PC-3 (cell line): Measurements from ENCODE around the gene PCAT7. TPM values are rescaled to one million over a fixed set of nuclear protein-coding genes. Genes with fewer than 3 reads are reported as not detected.

ENCODE experiments used
- ATAC-seq: fragments of 200-7000 bp; cut with Tn5 transposase; 2 replicates; pipeline ENCODE4 v1.9.1; 2020; ENCODE audit warnings: mild to moderate bottlenecking, moderate library complexity
- BruUV-seq: library from RNA; stranded (reverse); fragments of 400-500 nt; replicated peaks from 2 replicates; lab custom pipeline; 2021; lab: Mats Ljungman, UMichigan
- CTCF ChIA-PET: fragments of 300-600 bp; sonication (Branson Sonifier 250); formaldehyde crosslinking; loops from one replicate; lab custom pipeline; 2022; ENCODE audit warnings: antibody characterized with exemption; lab: Charles Lee
- POLR2A ChIA-PET: fragments of 300-600 bp; sonication (Branson Sonifier 250); formaldehyde crosslinking; loops from one replicate; lab custom pipeline; 2022; ENCODE audit warnings: antibody characterized with exemption; ENCODE audit not compliant: unreplicated experiment; lab: Charles Lee
- DNase-seq: peaks from one replicate; pipeline ENCODE4 v3.0.0-alpha.2; 2015
- H2AFZ ChIP-seq: fragments of 300-600 bp; sonication (generic); 2 replicates; pipeline ENCODE4 v1.6.0; 2016; ENCODE audit warnings: antibody characterized with exemption, low read length
- H3F3A ChIP-seq: fragments of 300-600 bp; sonication (generic); one replicate; pipeline ENCODE4 v1.6.0; 2017; ENCODE audit warnings: antibody characterized with exemption, low read length, control low read depth, mild to moderate bottlenecking; ENCODE audit not compliant: unreplicated experiment
- H3K27ac ChIP-seq: fragments of 300-600 bp; sonication (generic); 2 replicates; pipeline ENCODE4 v1.5.1; 2016; ENCODE audit warnings: mild to moderate bottlenecking, low read length
- H3K27me3 ChIP-seq: fragments of 300-600 bp; sonication (generic); 2 replicates; pipeline ENCODE4 v1.6.1; 2016; ENCODE audit warnings: low read length, mixed read lengths
- H3K36me3 ChIP-seq: fragments of 300-600 bp; sonication (generic); 2 replicates; pipeline ENCODE4 v1.6.1; 2016; ENCODE audit warnings: low read depth, mixed run types, low read length, mixed read lengths
- H3K4me1 ChIP-seq: fragments of 300-600 bp; sonication (generic); 2 replicates; pipeline ENCODE4 v1.5.1; 2016; ENCODE audit warnings: low read length; ENCODE audit not compliant: insufficient read depth
- H3K4me2 ChIP-seq: fragments of 300-600 bp; sonication (generic); 2 replicates; pipeline ENCODE4 v1.6.0; 2016; ENCODE audit warnings: low read length
- H3K4me3 ChIP-seq: fragments of 300-600 bp; sonication (generic); 2 replicates; pipeline ENCODE4 v1.5.1; 2016; ENCODE audit warnings: mild to moderate bottlenecking, low read length, mixed read lengths
- H3K79me2 ChIP-seq: fragments of 300-600 bp; sonication (generic); 2 replicates; pipeline ENCODE4 v1.6.1; 2017; ENCODE audit warnings: low read length, mixed read lengths
- H3K9ac ChIP-seq: fragments of 300-600 bp; sonication (generic); 2 replicates; pipeline ENCODE4 v1.6.0; 2016; ENCODE audit warnings: mild to moderate bottlenecking, low read length
- H3K9me2 ChIP-seq: fragments of 300-600 bp; sonication (generic); replicated peaks from 2 replicates; pipeline ENCODE4 v1.6.1; 2016; ENCODE audit warnings: mixed run types, low read length, mixed read lengths
- H3K9me3 ChIP-seq: fragments of 300-600 bp; sonication (generic); 2 replicates; pipeline ENCODE4 v1.6.1; 2016; ENCODE audit warnings: low read length, mixed read lengths
- H4K20me1 ChIP-seq: fragments of 300-600 bp; sonication (generic); 2 replicates; pipeline ENCODE4 v1.6.1; 2016; ENCODE audit warnings: low read length, mixed read lengths
- CTCF ChIP-seq: fragments of 300-600 bp; sonication (generic); conservative IDR thresholded peaks from 2 replicates; pipeline ENCODE4 v1.5.1; 2017; ENCODE audit warnings: antibody characterized with exemption, low read depth, mild to moderate bottlenecking, low read length
- EZH2 ChIP-seq: fragments of 300-600 bp; sonication (generic); IDR thresholded peaks from one replicate; pipeline ENCODE4 v1.6.1; 2017; ENCODE audit warnings: antibody characterized with exemption, mild to moderate bottlenecking, low read length; ENCODE audit not compliant: unreplicated experiment
- EZH2phosphoT487 ChIP-seq: fragments of 300-600 bp; sonication (generic); IDR thresholded peaks from 2 replicates; pipeline ENCODE4 v1.6.1; 2018; ENCODE audit warnings: mild to moderate bottlenecking, antibody characterized with exemption, low read length, borderline replicate concordance
- intact Hi-C: fragments of 100-400 bp; cut with micrococcal nuclease; formaldehyde crosslinking; loops from 2 replicates; pipeline ENCODE4 v1.9.0; 2023
- total RNA-seq: library from RNA; depleted of rRNA; stranded (reverse); fragments of >200 nt; gene quantifications from 2 replicates; pipeline ENCODE4 v1.2.3, GENCODE V29; 2014

PCAT7 gene
- total RNA-seq, 1 experiment from 2014 or later, result 1.9 TPM

GRCh38 chr9:94599102-94599501 is 44.2 kb downstream of the PCAT7 start:
- H3K27ac ChIP-seq, result no peak overlapping the region
- no peak overlapping the region for H3K4me2 ChIP-seq
- no peak overlapping the region for H3K9ac ChIP-seq
- no peaks in the 10 kb centered on the region for H4K20me1 ChIP-seq
- no TSS peak for BruUV-seq
- H3K9me2 ChIP-seq, result no peaks in the 10 kb centered on the region
- ChIA-PET POLR2A (no interaction called here), CTCF (no interaction called here)
- H3K4me3 ChIP-seq, result no peak overlapping the region
- H3K4me1 ChIP-seq, result no peaks in the 10 kb centered on the region
- no peak overlapping the region for H2AFZ ChIP-seq
- no peaks in the 10 kb centered on the region for H3K9me3 ChIP-seq
- H3K27me3 ChIP-seq, result no peaks in the 10 kb centered on the region
- TF ChIP-seq EZH2phosphoT487 (no peak), EZH2 (no peak), CTCF (no peak)
- DNase-seq (no peak), ATAC-seq (no peak)
- H3K79me2 ChIP-seq, result no peaks in the 10 kb centered on the region
- intact Hi-C loops, result no loop called here
- no peaks in the 10 kb centered on the region for H3F3A ChIP-seq
- H3K36me3 ChIP-seq, result no peaks in the 10 kb centered on the region; the same call in 1 of the 2 replicates

- Histone ChIP-seq H3F3A (no peaks in the 10 kb centered on the region), H3K79me2 (no peaks in the 10 kb centered on the region), H3K36me3 (no peaks in the 10 kb centered on the region; the same call in 1 of the 2 replicates), H3K9me3 (no peaks in the 10 kb centered on the region), H2AFZ (no peak overlapping the region), H3K27ac (no peak overlapping the region), H3K9ac (no peak overlapping the region), H3K9me2 (no peaks in the 10 kb centered on the region), H3K4me3 (no peak overlapping the region), H3K27me3 (no peaks in the 10 kb centered on the region), H3K4me1 (no peaks in the 10 kb centered on the region), H3K4me2 (no peak overlapping the region), H4K20me1 (no peaks in the 10 kb centered on the region)
- CTCF ChIA-PET, result no interaction called here
- POLR2A ChIA-PET, result no interaction called here
- no TSS peak for BruUV-seq
- intact Hi-C loops, result no loop called here
- DNase-seq (no peak), ATAC-seq (no peak)
- TF ChIP-seq EZH2phosphoT487 (no peak), CTCF (no peak), EZH2 (no peak)
Observed at GRCh38 chr9:94600258-94600657, 45.4 kb downstream of the PCAT7 start.

GRCh38 chr9:94600715-94601114 is 45.8 kb downstream of the PCAT7 start:
- POLR2A ChIA-PET, result no interaction called here
- no peaks in the 10 kb centered on the region; the same call in 1 of the 2 replicates for H3K36me3 ChIP-seq
- H3K79me2 ChIP-seq, result no peaks in the 10 kb centered on the region
- no peaks in the 10 kb centered on the region for H3F3A ChIP-seq
- no peak for ATAC-seq
- no peaks in the 10 kb centered on the region for H3K27me3 ChIP-seq
- no peak for TF ChIP-seq CTCF
- TF ChIP-seq EZH2phosphoT487, result no peak
- no peak for TF ChIP-seq EZH2
- no peaks in the 10 kb centered on the region for H3K9me3 ChIP-seq
- no TSS peak for BruUV-seq
- H3K4me1 ChIP-seq, result no peaks in the 10 kb centered on the region
- CTCF ChIA-PET, result no interaction called here
- intact Hi-C loops, result no loop called here
- no peak overlapping the region for H3K27ac ChIP-seq
- H4K20me1 ChIP-seq, result no peaks in the 10 kb centered on the region
- H3K9me2 ChIP-seq, result no peaks in the 10 kb centered on the region
- H2AFZ ChIP-seq, result no peak overlapping the region
- no peak overlapping the region for H3K9ac ChIP-seq
- H3K4me3 ChIP-seq, result no peak overlapping the region
- no peak overlapping the region for H3K4me2 ChIP-seq
- DNase-seq, result no peak
